ENCODE data around the gene NRBF2.

The NRBF2 gene

DNA sequence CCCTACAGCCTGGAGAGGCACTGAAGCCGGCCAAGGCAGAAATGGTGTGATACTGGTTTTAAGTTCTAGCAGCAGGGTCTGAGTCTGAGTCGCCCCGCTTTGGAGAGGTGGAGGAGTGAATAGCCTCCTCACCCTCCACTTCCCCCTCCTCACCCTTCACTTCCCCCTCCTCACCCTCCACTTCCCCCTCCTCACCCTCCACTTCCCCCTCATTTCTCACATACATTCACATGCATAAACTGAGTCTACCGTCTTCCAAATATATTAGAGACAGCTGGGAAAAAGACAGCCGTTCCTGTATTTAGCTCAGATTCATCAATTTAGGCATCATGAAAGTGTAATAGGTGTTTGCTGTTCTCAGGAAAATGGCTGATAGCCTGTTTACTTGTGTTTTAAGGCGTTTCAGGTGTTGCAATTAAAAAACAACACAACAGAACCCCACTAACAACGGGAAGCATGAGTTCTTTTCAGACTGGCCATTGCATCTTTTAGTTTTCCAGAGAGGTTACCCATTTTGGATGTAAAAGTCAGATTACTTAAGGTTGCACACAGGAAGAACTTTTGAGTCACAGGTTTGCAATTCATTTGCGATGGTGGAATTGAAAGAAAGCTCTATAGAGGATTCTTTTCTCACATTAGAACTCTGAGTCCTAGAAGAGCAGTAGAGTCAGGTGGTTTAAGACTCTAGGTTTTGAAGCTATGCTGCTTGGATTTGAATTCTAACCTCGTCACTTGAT, 861 bp downstream of the NRBF2 start:
- Histone ChIP-seq H3K27ac (ENCODE audit: low read depth, low read length, poor library complexity, severe bottlenecking) (peak overlapping the region; percentile 73), H3K4me1 (ENCODE audit: insufficient read depth, low read length, severe bottlenecking) (peaks cover 27% of the 10 kb centered on the region)

DNA sequence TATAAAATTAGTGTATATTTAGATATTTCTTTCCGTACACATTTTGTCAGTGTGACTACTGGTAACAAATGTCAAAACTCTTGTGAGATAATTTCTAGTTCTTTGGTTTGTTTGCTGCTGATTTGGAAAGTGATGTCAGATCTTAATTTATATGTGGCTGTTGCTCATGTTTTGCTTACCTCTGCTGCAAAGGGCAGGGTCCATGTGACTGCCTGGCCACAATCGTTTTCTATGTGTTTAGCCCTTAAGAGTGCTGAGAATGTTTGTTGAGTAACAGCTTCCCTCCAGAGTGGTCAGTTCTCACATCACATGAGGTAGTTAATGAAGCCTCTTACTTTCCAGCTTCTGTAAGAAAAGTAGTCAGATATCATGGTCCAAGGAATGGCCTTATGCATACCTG, 4.2 kb downstream of the NRBF2 start:
- H3K9me3 ChIP-seq (ENCODE audit: low read length) = no peaks in the 10 kb centered on the region
- no peak overlapping the region for H3K27ac ChIP-seq (ENCODE audit: low read depth, low read length, poor library complexity, severe bottlenecking)

More for the DNA sequence above, 861 bp downstream of the NRBF2 start:
- Histone ChIP-seq H2AFZ (ENCODE audit: low read length) (no peak overlapping the region), H3K9me3 (ENCODE audit: low read length) (no peaks in the 10 kb centered on the region), H3K36me3 (ENCODE audit: insufficient read depth, low read length) (peaks cover 23% of the 10 kb centered on the region), H3K9me2 (ENCODE audit: low read depth, low read length) (no peaks in the 10 kb centered on the region), H3F3A (ENCODE audit: insufficient read depth, low read length) (no peaks in the 10 kb centered on the region), H4K20me1 (ENCODE audit: insufficient read depth, low read length) (no peaks in the 10 kb centered on the region), H3K4me3 (ENCODE audit: low read depth, low read length, poor library complexity, severe bottlenecking) (peak overlapping the region; percentile 91), H3K79me2 (ENCODE audit: insufficient read depth, low read length) (peaks cover 51% of the 10 kb centered on the region), H3K9ac (ENCODE audit: low read length) (peak overlapping the region; percentile 88), H3K4me2 (ENCODE audit: low read length) (peak overlapping the region; percentile 99), H3K27me3 (ENCODE audit: insufficient read depth, low read length) (no peaks in the 10 kb centered on the region)
- TF ChIP-seq EZH2 (IDR thresholded peaks at IDR 0.05; ENCODE audit: borderline replicate concordance, low read length) = no peak
- TF ChIP-seq, protein P1, sequence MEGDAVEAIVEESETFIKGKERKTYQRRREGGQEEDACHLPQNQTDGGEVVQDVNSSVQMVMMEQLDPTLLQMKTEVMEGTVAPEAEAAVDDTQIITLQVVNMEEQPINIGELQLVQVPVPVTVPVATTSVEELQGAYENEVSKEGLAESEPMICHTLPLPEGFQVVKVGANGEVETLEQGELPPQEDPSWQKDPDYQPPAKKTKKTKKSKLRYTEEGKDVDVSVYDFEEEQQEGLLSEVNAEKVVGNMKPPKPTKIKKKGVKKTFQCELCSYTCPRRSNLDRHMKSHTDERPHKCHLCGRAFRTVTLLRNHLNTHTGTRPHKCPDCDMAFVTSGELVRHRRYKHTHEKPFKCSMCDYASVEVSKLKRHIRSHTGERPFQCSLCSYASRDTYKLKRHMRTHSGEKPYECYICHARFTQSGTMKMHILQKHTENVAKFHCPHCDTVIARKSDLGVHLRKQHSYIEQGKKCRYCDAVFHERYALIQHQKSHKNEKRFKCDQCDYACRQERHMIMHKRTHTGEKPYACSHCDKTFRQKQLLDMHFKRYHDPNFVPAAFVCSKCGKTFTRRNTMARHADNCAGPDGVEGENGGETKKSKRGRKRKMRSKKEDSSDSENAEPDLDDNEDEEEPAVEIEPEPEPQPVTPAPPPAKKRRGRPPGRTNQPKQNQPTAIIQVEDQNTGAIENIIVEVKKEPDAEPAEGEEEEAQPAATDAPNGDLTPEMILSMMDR (IDR thresholded peaks at IDR 0.05; ENCODE audit: low read length) = no peak

DNA sequence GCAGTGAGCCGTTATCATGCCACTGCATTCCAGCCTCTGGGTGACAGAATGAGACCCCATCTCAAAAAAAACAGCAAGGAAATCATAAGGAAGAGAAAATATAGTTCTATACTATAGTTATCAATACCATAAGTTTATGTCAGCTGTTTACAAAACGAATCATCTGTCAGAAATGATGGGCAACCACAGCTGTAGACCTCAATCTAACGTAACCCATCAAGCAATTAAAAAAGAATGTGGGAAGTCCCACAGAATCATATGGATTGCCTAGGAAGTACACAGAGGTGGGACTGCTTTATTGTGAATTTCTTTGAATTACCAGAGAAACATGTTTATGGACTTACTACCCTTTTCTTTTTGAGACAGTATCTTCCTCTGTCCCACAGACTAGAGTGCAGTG, 6.9 kb downstream of the NRBF2 start:
- no peaks in the 10 kb centered on the region for H3K27me3 ChIP-seq (ENCODE audit: insufficient read depth, low read length)
- H3K4me3 ChIP-seq (ENCODE audit: low read depth, low read length, poor library complexity, severe bottlenecking) = no peak overlapping the region
- no peak overlapping the region for H3K9ac ChIP-seq (ENCODE audit: low read length)
- no peaks in the 10 kb centered on the region for H3K9me3 ChIP-seq (ENCODE audit: low read length)
- H3F3A ChIP-seq (ENCODE audit: insufficient read depth, low read length) = no peaks in the 10 kb centered on the region
- H3K79me2 ChIP-seq (ENCODE audit: insufficient read depth, low read length) = peaks cover 76% of the 10 kb centered on the region
- H3K9me2 ChIP-seq (ENCODE audit: low read depth, low read length) = no peaks in the 10 kb centered on the region
- no peaks in the 10 kb centered on the region for H4K20me1 ChIP-seq (ENCODE audit: insufficient read depth, low read length)
- no peak overlapping the region for H3K4me2 ChIP-seq (ENCODE audit: low read length)
- H3K36me3 ChIP-seq (ENCODE audit: insufficient read depth, low read length) = peaks cover 33% of the 10 kb centered on the region
- H3K4me1 ChIP-seq (ENCODE audit: insufficient read depth, low read length, severe bottlenecking) = peaks cover 10% of the 10 kb centered on the region
- no peak overlapping the region for H2AFZ ChIP-seq (ENCODE audit: low read length)
- H3K27ac ChIP-seq (ENCODE audit: low read depth, low read length, poor library complexity, severe bottlenecking) = no peak overlapping the region
- no peak for TF ChIP-seq EZH2 (IDR thresholded peaks at IDR 0.05; ENCODE audit: borderline replicate concordance, low read length)
- TF ChIP-seq, protein P1 (IDR thresholded peaks at IDR 0.05; ENCODE audit: low read length) = no peak

More for the DNA sequence above, 4.2 kb downstream of the NRBF2 start:
- H3K4me1 ChIP-seq (ENCODE audit: insufficient read depth, low read length, severe bottlenecking) = peaks cover 27% of the 10 kb centered on the region
- H3K4me3 ChIP-seq (ENCODE audit: low read depth, low read length, poor library complexity, severe bottlenecking) = no peak overlapping the region
- H3K4me2 ChIP-seq (ENCODE audit: low read length) = no peak overlapping the region
- no peaks in the 10 kb centered on the region for H3K9me2 ChIP-seq (ENCODE audit: low read depth, low read length)
- H3F3A ChIP-seq (ENCODE audit: insufficient read depth, low read length) = no peaks in the 10 kb centered on the region
- TF ChIP-seq EZH2 (IDR thresholded peaks at IDR 0.05; ENCODE audit: borderline replicate concordance, low read length) = no peak
- TF ChIP-seq, protein P1 (IDR thresholded peaks at IDR 0.05; ENCODE audit: low read length) = no peak
- no peaks in the 10 kb centered on the region for H3K27me3 ChIP-seq (ENCODE audit: insufficient read depth, low read length)
- no peak overlapping the region for H2AFZ ChIP-seq (ENCODE audit: low read length)
- H3K79me2 ChIP-seq (ENCODE audit: insufficient read depth, low read length) = peaks cover 75% of the 10 kb centered on the region
- no peaks in the 10 kb centered on the region for H4K20me1 ChIP-seq (ENCODE audit: insufficient read depth, low read length)
- H3K36me3 ChIP-seq (ENCODE audit: insufficient read depth, low read length) = peaks cover 36% of the 10 kb centered on the region
- H3K9ac ChIP-seq (ENCODE audit: low read length) = no peak overlapping the region
